HepG2 (cell line): Measurements from ENCODE around the gene MX2. TPM values are rescaled to one million over a fixed set of nuclear protein-coding genes. Genes with fewer than 3 reads are reported as not detected.
A peak's percentile ranks its signal among the peaks of the same experiment; 100 is the strongest.

Experiments
- ARNT2 ChIP-seq: sonication (generic); formaldehyde crosslinking; IDR thresholded peaks from 2 replicates; pipeline ENCODE4 v1.8.0; 2022; ENCODE audit warnings: mild to moderate bottlenecking, low read depth, missing genetic modification reagents, moderate library complexity
- BORCS8-MEF2B ChIP-seq: sonication (generic); formaldehyde crosslinking; IDR thresholded peaks from 2 replicates; pipeline ENCODE4 v1.8.0; 2022; ENCODE audit warnings: mild to moderate bottlenecking, missing genetic modification reagents
- PHF8 ChIP-seq: sonication (generic); formaldehyde crosslinking; IDR thresholded peaks from 2 replicates; pipeline ENCODE4 v1.5.0; 2020; ENCODE audit warnings: missing genetic modification reagents
- REL ChIP-seq: sonication (generic); formaldehyde crosslinking; conservative IDR thresholded peaks from 2 replicates; pipeline ENCODE4 v1.8.0; 2022; ENCODE audit warnings: mild to moderate bottlenecking, missing genetic modification reagents, moderate library complexity
- SETDB1 ChIP-seq: sonication (generic); formaldehyde crosslinking; IDR thresholded peaks from 2 replicates; pipeline ENCODE4 v1.5.1; 2020; ENCODE audit warnings: missing genetic modification reagents, mild to moderate bottlenecking, borderline replicate concordance
- SIX1 ChIP-seq: sonication (generic); formaldehyde crosslinking; IDR thresholded peaks from 2 replicates; pipeline ENCODE4 v1.4.0; 2020; ENCODE audit warnings: missing genetic modification reagents, borderline replicate concordance
- SRY ChIP-seq: sonication (generic); formaldehyde crosslinking; IDR thresholded peaks from 2 replicates; pipeline ENCODE4 v1.8.0; 2022; ENCODE audit warnings: mild to moderate bottlenecking, missing genetic modification reagents
- XRCC5 ChIP-seq: fragments of 200-400 bp; formaldehyde crosslinking; optimal IDR thresholded peaks from 2 replicates; pipeline ENCODE3; 2017; ENCODE audit warnings: mild to moderate bottlenecking, low read length
- ZBTB38 ChIP-seq: sonication (generic); formaldehyde crosslinking; IDR thresholded peaks from 2 replicates; pipeline ENCODE4 v1.5.1; 2020; ENCODE audit warnings: mild to moderate bottlenecking, missing genetic modification reagents
- ZMYM4 ChIP-seq: sonication (generic); formaldehyde crosslinking; IDR thresholded peaks from 2 replicates; pipeline ENCODE4 v1.8.1; 2023; ENCODE audit warnings: mild to moderate bottlenecking, missing genetic modification reagents
- ZNF124 ChIP-seq: sonication (generic); formaldehyde crosslinking; IDR thresholded peaks from 2 replicates; pipeline ENCODE4 v1.4.0; 2020; ENCODE audit warnings: missing genetic modification reagents
- ZNF407 ChIP-seq: sonication (generic); formaldehyde crosslinking; IDR thresholded peaks from one replicate; pipeline ENCODE4 v1.5.1; 2020; ENCODE audit warnings: mild to moderate bottlenecking, missing genetic modification reagents; ENCODE audit errors: not compliant biosample characterization
- ZNF430 ChIP-seq: sonication (generic); formaldehyde crosslinking; IDR thresholded peaks from 2 replicates; pipeline ENCODE4 v1.9.0; 2021; ENCODE audit warnings: mild to moderate bottlenecking, missing genetic modification reagents
- ZNF556 ChIP-seq: sonication (generic); formaldehyde crosslinking; IDR thresholded peaks from 2 replicates; pipeline ENCODE4 v1.4.0; 2020; ENCODE audit warnings: mild to moderate bottlenecking, missing genetic modification reagents, borderline replicate concordance
- ZNF569 ChIP-seq: sonication (generic); formaldehyde crosslinking; IDR thresholded peaks from 2 replicates; pipeline ENCODE4 v1.5.0; 2020; ENCODE audit warnings: mild to moderate bottlenecking, missing genetic modification reagents, moderate library complexity, borderline replicate concordance
- ZNF652 ChIP-seq: IDR thresholded peaks from 2 replicates; pipeline ENCODE4 v1.6.1; 2016; ENCODE audit warnings: low read depth, borderline replicate concordance
- ZNF678 ChIP-seq: sonication (generic); formaldehyde crosslinking; IDR thresholded peaks from 2 replicates; pipeline ENCODE4 v1.4.0; 2020; ENCODE audit warnings: mild to moderate bottlenecking, missing genetic modification reagents
- ZNF879 ChIP-seq: sonication (generic); formaldehyde crosslinking; IDR thresholded peaks from 2 replicates; pipeline ENCODE4 v1.8.1; 2023; ENCODE audit warnings: missing genetic modification reagents
- polyA plus RNA-seq, 8 experiments: library from polyadenylated mRNA; depleted of rRNA in 3 of 8; stranded (reverse) in 7 of 8; unstranded in 1 of 8; fragments of >200 nt; fragmentation: Illumina TruSeq in 4 of 8; extraction: Trizol in 4 of 8; gene quantifications; 2 replicates each; pipeline versions ENCODE4 v1.2.1 to v1.2.3, GENCODE V29; 2011 to 2016; ENCODE audit warnings: low read depth in 4 of 8, missing spikeins in 1 of 8, mixed read lengths in 1 of 8; ENCODE audit not compliant: insufficient read depth in 1 of 8
- total RNA-seq, 5 experiments: library from RNA; depleted of rRNA; stranded (reverse); fragments of >200 nt; fragmentation: Illumina TruSeq; extraction: Trizol; gene quantifications; 2 replicates each; pipeline ENCODE4 v1.2.3, GENCODE V29; 2016; ENCODE audit warnings: low read depth in 1 of 5
- TF ChIP-seq, protein P1 (sequence below): sonication (generic); formaldehyde crosslinking; IDR thresholded peaks from 2 replicates; pipeline ENCODE4 v1.8.0; 2022; ENCODE audit warnings: mild to moderate bottlenecking, missing genetic modification reagents, borderline replicate concordance
- TF ChIP-seq, protein P2 (sequence below): sonication (generic); formaldehyde crosslinking; IDR thresholded peaks from 2 replicates; pipeline ENCODE4 v1.8.1; 2023; ENCODE audit warnings: missing genetic modification reagents, mild to moderate bottlenecking, borderline replicate concordance

The MX2 gene
- total and polyA plus RNA-seq, 2 of the 13 experiments (the other 11 are each of a cell fraction or from before 2014, with no cell fraction given) = 24.0 to 35.7 TPM

GRCh38 chr21:41322496-41323382 lies 39.1 kb upstream of the MX2 start (continued):
- TF ChIP-seq ZNF430 (CRISPR knock-in tag) = peak; percentile 66
- TF ChIP-seq BORCS8-MEF2B (CRISPR knock-in tag) = peak; percentile 42
- TF ChIP-seq ZBTB38 = peak; percentile 51; the same call in 1 of the 2 replicates
- TF ChIP-seq ZNF678 = no peak
- TF ChIP-seq ZNF879 (CRISPR knock-in tag) = no peak
- TF ChIP-seq, protein P1, sequence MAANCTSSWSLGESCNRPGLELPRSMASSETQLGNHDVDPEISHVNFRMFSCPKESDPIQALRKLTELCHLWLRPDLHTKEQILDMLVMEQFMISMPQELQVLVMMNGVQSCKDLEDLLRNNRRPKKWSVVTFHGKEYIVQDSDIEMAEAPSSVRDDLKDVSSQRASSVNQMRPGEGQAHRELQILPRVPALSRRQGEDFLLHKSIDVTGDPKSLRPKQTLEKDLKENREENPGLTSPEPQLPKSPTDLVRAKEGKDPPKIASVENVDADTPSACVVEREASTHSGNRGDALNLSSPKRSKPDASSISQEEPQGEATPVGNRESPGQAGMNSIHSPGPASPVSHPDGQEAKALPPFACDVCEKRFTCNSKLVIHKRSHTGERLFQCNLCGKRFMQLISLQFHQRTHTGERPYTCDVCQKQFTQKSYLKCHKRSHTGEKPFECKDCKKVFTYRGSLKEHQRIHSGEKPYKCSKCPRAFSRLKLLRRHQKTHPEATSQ (CRISPR knock-in tag) = peak; percentile 86
- no peak; the same call in 1 of the 2 replicates for TF ChIP-seq ZNF652 (CRISPR knock-in tag)
- peak; percentile 63; the same call in 1 of the 2 replicates for TF ChIP-seq SIX1
- no peak for TF ChIP-seq SETDB1 (CRISPR knock-in tag)
- TF ChIP-seq ZMYM4 (CRISPR knock-in tag) = no peak; the same call in 1 of the 2 replicates
- peak; percentile 90 for TF ChIP-seq XRCC5
- no peak for TF ChIP-seq ZNF569 (CRISPR knock-in tag)
- peak; percentile 53; the same call in 1 of the 2 replicates for TF ChIP-seq ARNT2 (CRISPR knock-in tag)
- TF ChIP-seq, protein P2, sequence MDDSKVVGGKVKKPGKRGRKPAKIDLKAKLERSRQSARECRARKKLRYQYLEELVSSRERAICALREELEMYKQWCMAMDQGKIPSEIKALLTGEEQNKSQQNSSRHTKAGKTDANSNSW (CRISPR knock-in tag) = no peak
- TF ChIP-seq SRY (CRISPR knock-in tag) = 0 out of 2 replicates have a peak, but pooled peaks have one; percentile 25
- no peak for TF ChIP-seq ZNF556 (CRISPR knock-in tag)
- peak; percentile 59; the same call in 1 of the 2 replicates for TF ChIP-seq PHF8 (CRISPR knock-in tag)
- TF ChIP-seq REL (CRISPR knock-in tag) = 0 out of 2 replicates have a peak, but pooled peaks have one; percentile 38
- TF ChIP-seq ZNF407 (CRISPR knock-in tag) = peak; percentile 64
- TF ChIP-seq ZNF124 = no peak; the same call in 1 of the 2 replicates
